ENCODE measurements around the gene AKAP6. TPM values are rescaled to one million over a fixed set of nuclear protein-coding genes. Genes with fewer than 3 reads are reported as not detected.

The AKAP6 gene
- total RNA-seq, 2 donors from 2014 or later, result 3.6 to 9.9 TPM

DNA sequence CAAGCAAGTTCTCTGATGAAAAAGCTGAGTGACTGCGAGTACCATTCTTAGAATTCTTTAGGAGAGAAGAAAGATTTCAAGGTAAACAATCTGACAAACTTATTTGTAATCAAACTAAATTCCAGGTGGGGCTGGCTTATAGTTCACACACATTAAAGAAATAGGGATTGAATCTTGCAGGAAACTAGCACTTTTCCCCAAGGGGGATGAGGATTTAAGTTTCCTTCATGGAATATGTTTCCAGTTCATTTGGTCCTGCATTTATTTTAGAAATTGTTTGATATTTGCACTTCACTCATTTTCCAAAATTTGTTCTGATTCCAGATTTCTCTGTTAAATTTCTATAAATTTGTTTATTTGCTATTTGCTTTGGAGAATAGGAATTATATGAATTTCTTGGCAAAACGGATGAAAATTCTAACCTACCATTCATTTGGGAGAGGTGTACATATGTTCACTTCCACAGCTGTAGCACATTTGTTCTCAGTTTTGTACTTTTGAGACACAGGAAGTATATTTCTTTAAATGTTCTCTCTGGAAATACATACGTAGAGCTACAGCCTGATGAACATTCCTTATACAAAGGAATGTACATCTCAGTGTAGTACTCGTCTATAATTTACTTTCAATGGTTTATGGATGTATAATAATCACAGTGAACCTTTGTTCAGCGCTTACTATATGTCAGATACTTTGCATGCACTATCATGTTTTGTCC is 145.5 kb downstream of the AKAP6 start:
- no peaks in the 10 kb centered on the region for H3K36me3 ChIP-seq
- H3K27me3 ChIP-seq (replicated peaks; ENCODE audit: insufficient read depth), result no peaks in the 10 kb centered on the region
- H3K4me3 ChIP-seq, result no peak overlapping the region
- intact Hi-C loops (cut with DNase I), result loop anchor here (5.0 to 10.0 kb wide), 2 partner anchors 38 to 970 kb away; no protein-coding TSS in a partner anchor
- WGBS, result 61% methylated on average over 5 of the region's 5 CpGs
- H3K9me3 ChIP-seq, result no peaks in the 10 kb centered on the region
- no peak for TF ChIP-seq POLR2A (IDR thresholded peaks at IDR 0.05)
- TF ChIP-seq, protein P1, sequence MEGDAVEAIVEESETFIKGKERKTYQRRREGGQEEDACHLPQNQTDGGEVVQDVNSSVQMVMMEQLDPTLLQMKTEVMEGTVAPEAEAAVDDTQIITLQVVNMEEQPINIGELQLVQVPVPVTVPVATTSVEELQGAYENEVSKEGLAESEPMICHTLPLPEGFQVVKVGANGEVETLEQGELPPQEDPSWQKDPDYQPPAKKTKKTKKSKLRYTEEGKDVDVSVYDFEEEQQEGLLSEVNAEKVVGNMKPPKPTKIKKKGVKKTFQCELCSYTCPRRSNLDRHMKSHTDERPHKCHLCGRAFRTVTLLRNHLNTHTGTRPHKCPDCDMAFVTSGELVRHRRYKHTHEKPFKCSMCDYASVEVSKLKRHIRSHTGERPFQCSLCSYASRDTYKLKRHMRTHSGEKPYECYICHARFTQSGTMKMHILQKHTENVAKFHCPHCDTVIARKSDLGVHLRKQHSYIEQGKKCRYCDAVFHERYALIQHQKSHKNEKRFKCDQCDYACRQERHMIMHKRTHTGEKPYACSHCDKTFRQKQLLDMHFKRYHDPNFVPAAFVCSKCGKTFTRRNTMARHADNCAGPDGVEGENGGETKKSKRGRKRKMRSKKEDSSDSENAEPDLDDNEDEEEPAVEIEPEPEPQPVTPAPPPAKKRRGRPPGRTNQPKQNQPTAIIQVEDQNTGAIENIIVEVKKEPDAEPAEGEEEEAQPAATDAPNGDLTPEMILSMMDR (IDR thresholded peaks at IDR 0.05), result no peak
- no peak for TF ChIP-seq POLR2AphosphoS5 (IDR thresholded peaks at IDR 0.05)
- H3K27ac ChIP-seq, result peak overlapping the region; percentile 21 to 47
- DNase-seq (ENCODE audit: low spot score), result no peak
- H3K4me1 ChIP-seq (replicated peaks), result peaks cover 5% of the 10 kb centered on the region

DNA sequence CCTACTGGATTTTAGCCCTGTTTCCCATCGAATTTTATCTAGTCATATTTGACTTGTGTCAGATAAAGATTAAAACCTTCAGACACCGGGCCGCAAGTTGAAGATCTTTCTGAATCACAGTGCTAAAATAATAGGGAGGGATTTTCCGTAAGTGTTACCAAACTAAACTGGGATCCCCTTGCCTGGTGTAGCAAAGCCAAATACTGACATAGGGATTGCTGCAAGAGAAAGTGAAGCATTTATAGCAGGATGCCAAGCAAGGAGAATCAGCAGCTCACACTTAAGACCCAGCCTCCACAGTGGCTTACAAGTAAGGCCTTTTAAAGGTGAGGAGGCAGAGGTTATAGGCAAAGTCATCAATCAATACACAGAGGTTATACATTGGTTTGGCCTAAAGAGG is 147.4 kb downstream of the AKAP6 start:
- Histone ChIP-seq H3K27ac (no peak overlapping the region), H3K27me3 (replicated peaks; ENCODE audit: insufficient read depth) (no peaks in the 10 kb centered on the region), H3K4me3 (no peak overlapping the region), H3K9me3 (no peaks in the 10 kb centered on the region), H3K36me3 (no peaks in the 10 kb centered on the region), H3K4me1 (replicated peaks) (peaks cover 5% of the 10 kb centered on the region)
- 87% methylated on average over 4 of the region's 4 CpGs for WGBS
- intact Hi-C loops (cut with DNase I), result loop anchor here (10.0 kb wide), 1 partner anchor 972 kb away; no protein-coding TSS in a partner anchor
- TF ChIP-seq POLR2A (IDR thresholded peaks at IDR 0.05) (no peak), POLR2AphosphoS5 (IDR thresholded peaks at IDR 0.05) (no peak)
- TF ChIP-seq, protein P1 (IDR thresholded peaks at IDR 0.05), result no peak
- no peak for DNase-seq (ENCODE audit: low spot score)

GRCh38 chr14:32477396-32477795 is 148.3 kb downstream of the AKAP6 start:
- WGBS, result 88% methylated on average over 3 of the region's 3 CpGs
- no peaks in the 10 kb centered on the region for H3K36me3 ChIP-seq
- no peak overlapping the region for H3K27ac ChIP-seq
- intact Hi-C loops (cut with DNase I), result loop anchor here (10.0 kb wide), 1 partner anchor 973 kb away; no protein-coding TSS in a partner anchor
- TF ChIP-seq POLR2AphosphoS5 (IDR thresholded peaks at IDR 0.05) (no peak), POLR2A (IDR thresholded peaks at IDR 0.05) (no peak)
- TF ChIP-seq, protein P1 (IDR thresholded peaks at IDR 0.05), result no peak
- no peaks in the 10 kb centered on the region for H3K9me3 ChIP-seq
- no peaks in the 10 kb centered on the region for H3K27me3 ChIP-seq (replicated peaks; ENCODE audit: insufficient read depth)
- peaks cover 5% of the 10 kb centered on the region for H3K4me1 ChIP-seq (replicated peaks)
- DNase-seq (ENCODE audit: low spot score), result no peak
- H3K4me3 ChIP-seq, result no peak overlapping the region

DNA sequence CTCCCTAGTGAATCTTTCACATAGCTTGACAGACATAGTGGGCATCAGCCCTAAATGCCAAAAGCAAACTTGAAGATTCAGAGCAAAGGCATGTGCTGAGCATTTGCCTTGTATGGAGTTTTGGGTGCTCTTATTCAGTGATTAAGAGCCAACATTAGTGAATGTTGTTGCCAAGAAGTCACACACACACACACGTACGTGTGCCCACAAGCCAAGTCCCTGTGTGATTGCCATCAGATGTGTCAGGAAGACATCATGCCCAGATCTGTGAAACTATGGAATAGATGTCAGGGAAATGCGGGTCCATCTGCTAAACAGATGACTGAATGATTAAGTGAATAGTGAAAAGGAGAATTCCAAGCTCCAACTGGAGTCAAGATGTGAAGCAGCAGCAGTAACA is 149.0 kb downstream of the AKAP6 start:
- no peaks in the 10 kb centered on the region for H3K27me3 ChIP-seq (replicated peaks; ENCODE audit: insufficient read depth)
- no peak overlapping the region for H3K4me3 ChIP-seq
- intact Hi-C loops (cut with DNase I), result loop anchor here (10.0 kb wide), 1 partner anchor 973 kb away; no protein-coding TSS in a partner anchor
- H3K9me3 ChIP-seq, result no peaks in the 10 kb centered on the region
- H3K36me3 ChIP-seq, result no peaks in the 10 kb centered on the region
- TF ChIP-seq, protein P1 (IDR thresholded peaks at IDR 0.05), result no peak
- TF ChIP-seq POLR2AphosphoS5 (IDR thresholded peaks at IDR 0.05) (no peak), POLR2A (IDR thresholded peaks at IDR 0.05) (no peak)
- no peak overlapping the region for H3K27ac ChIP-seq
- DNase-seq (ENCODE audit: low spot score), result no peak
- peaks cover 3% of the 10 kb centered on the region for H3K4me1 ChIP-seq (replicated peaks)
- 44% methylated on average over 3 of the region's 3 CpGs for WGBS

DNA sequence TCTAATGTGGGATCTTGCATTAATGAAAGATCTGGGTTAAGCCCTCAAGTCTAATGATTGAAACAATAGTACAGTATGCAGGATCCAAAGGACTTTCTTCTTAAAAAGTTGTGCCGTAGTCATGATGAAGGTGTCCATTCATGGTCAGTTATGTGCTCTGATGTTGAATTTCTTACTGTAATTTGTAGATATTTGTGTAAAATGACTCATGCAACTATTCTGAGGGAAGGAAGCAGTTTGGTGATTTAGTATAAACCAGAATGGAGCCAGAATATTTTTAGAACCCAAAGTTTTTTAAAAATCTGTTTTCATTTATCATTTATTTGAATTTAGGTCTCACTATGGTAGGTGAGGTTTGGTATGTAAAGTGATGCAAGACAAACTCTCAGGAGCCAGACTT is 151.2 kb downstream of the AKAP6 start:
- Histone ChIP-seq H3K4me3 (no peak overlapping the region), H3K36me3 (no peaks in the 10 kb centered on the region), H3K9me3 (no peaks in the 10 kb centered on the region), H3K4me1 (replicated peaks) (no peaks in the 10 kb centered on the region), H3K27ac (no peak overlapping the region), H3K27me3 (replicated peaks; ENCODE audit: insufficient read depth) (no peaks in the 10 kb centered on the region)
- no peak for DNase-seq (ENCODE audit: low spot score)
- intact Hi-C loops (cut with DNase I), result no loop called here
- 97% methylated on average over 1 of the region's 1 CpG for WGBS
- TF ChIP-seq POLR2A (IDR thresholded peaks at IDR 0.05) (no peak), POLR2AphosphoS5 (IDR thresholded peaks at IDR 0.05) (no peak)
